Liver (tissue), 3 donors: ENCODE results near the gene PLXNA2.

Source experiments
- EGR1 ChIP-seq, 2 donors: IDR thresholded peaks; 2 replicates each; pipeline ENCODE4 v1.6.1; 2016 to 2018; ENCODE audit warnings: antibody characterized with exemption in 2 of 2, low read depth in 2 of 2
- GABPA ChIP-seq, 2 donors: IDR thresholded peaks in 1 of 2; conservative IDR thresholded peaks in 1 of 2; 2 replicates each; pipeline ENCODE4 v1.6.1; 2016; ENCODE audit warnings: antibody characterized with exemption in 2 of 2, mild to moderate bottlenecking in 1 of 2, moderate library complexity in 1 of 2
- JUND ChIP-seq, 2 donors: IDR thresholded peaks; 2 replicates each; pipeline ENCODE4 v1.6.1; 2016; ENCODE audit warnings: antibody characterized with exemption in 2 of 2
- YY1 ChIP-seq: IDR thresholded peaks from 2 replicates; pipeline ENCODE4 v1.6.1; 2016; ENCODE audit warnings: antibody characterized with exemption, mild to moderate bottlenecking
- TF ChIP-seq, protein P1 (sequence below): fragments of 150-350 bp; IDR thresholded peaks from 2 replicates; pipeline ENCODE4 v1.5.1; 2017; ENCODE audit warnings: improper control_type of control experiment, low read depth, low read length; ENCODE audit not compliant: missing input control
- TF ChIP-seq, protein P2 (sequence below): IDR thresholded peaks from 2 replicates; pipeline ENCODE4 v1.6.1; 2016; ENCODE audit warnings: antibody characterized with exemption, mild to moderate bottlenecking
- TF ChIP-seq, protein P3 (sequence below): IDR thresholded peaks from 2 replicates; pipeline ENCODE4 v1.6.1; 2016; ENCODE audit warnings: antibody characterized with exemption
- donor health status: healthy.
- donor health status: healthy.

DNA sequence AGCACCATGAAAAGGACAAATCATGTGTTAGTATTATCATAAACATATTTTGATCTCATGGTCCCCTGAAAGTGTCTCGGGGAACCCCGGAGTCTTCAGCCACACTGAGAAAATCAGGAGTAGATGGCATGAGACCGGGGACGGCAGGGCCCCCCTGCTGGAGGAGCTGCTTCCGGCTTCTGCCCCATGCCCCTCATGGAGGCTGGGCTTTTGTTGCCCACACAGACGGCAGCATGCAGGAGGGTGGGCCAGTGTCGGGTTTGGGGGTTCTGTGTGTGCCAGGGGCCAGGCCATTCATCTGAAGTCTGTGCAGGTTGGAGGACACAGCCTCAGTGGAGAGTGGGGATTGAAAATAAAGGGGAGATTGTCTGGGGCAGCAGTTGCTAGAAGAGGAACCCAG is 258.2 kb downstream of the PLXNA2 start:
- TF ChIP-seq JUND (IDR thresholded peaks at IDR 0.05), result no peak
- TF ChIP-seq, protein P1, sequence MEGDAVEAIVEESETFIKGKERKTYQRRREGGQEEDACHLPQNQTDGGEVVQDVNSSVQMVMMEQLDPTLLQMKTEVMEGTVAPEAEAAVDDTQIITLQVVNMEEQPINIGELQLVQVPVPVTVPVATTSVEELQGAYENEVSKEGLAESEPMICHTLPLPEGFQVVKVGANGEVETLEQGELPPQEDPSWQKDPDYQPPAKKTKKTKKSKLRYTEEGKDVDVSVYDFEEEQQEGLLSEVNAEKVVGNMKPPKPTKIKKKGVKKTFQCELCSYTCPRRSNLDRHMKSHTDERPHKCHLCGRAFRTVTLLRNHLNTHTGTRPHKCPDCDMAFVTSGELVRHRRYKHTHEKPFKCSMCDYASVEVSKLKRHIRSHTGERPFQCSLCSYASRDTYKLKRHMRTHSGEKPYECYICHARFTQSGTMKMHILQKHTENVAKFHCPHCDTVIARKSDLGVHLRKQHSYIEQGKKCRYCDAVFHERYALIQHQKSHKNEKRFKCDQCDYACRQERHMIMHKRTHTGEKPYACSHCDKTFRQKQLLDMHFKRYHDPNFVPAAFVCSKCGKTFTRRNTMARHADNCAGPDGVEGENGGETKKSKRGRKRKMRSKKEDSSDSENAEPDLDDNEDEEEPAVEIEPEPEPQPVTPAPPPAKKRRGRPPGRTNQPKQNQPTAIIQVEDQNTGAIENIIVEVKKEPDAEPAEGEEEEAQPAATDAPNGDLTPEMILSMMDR, result no peak
- TF ChIP-seq GABPA (IDR thresholded peaks at IDR 0.05 in 1 of 2, conservative IDR thresholded peaks at IDR 0.05 in 1 of 2), result no peak
- TF ChIP-seq, protein P2, sequence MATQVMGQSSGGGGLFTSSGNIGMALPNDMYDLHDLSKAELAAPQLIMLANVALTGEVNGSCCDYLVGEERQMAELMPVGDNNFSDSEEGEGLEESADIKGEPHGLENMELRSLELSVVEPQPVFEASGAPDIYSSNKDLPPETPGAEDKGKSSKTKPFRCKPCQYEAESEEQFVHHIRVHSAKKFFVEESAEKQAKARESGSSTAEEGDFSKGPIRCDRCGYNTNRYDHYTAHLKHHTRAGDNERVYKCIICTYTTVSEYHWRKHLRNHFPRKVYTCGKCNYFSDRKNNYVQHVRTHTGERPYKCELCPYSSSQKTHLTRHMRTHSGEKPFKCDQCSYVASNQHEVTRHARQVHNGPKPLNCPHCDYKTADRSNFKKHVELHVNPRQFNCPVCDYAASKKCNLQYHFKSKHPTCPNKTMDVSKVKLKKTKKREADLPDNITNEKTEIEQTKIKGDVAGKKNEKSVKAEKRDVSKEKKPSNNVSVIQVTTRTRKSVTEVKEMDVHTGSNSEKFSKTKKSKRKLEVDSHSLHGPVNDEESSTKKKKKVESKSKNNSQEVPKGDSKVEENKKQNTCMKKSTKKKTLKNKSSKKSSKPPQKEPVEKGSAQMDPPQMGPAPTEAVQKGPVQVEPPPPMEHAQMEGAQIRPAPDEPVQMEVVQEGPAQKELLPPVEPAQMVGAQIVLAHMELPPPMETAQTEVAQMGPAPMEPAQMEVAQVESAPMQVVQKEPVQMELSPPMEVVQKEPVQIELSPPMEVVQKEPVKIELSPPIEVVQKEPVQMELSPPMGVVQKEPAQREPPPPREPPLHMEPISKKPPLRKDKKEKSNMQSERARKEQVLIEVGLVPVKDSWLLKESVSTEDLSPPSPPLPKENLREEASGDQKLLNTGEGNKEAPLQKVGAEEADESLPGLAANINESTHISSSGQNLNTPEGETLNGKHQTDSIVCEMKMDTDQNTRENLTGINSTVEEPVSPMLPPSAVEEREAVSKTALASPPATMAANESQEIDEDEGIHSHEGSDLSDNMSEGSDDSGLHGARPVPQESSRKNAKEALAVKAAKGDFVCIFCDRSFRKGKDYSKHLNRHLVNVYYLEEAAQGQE, result no peak
- TF ChIP-seq EGR1 (IDR thresholded peaks at IDR 0.05; ENCODE audit: low read depth in 2 of 2), result no peak
- TF ChIP-seq YY1, result no peak
- TF ChIP-seq, protein P3, sequence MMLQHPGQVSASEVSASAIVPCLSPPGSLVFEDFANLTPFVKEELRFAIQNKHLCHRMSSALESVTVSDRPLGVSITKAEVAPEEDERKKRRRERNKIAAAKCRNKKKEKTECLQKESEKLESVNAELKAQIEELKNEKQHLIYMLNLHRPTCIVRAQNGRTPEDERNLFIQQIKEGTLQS, result no peak
